Activated T-cell treated with anti-CD3 and anti-CD28 coated beads, Interleukin-2, amount 50 U/mL, for 72 hours (primary cell): ENCODE measurements around the gene TRIP11. TPM values are rescaled to one million over a fixed set of nuclear protein-coding genes. Genes with fewer than 3 reads are reported as not detected.
A peak's percentile ranks its signal among the peaks of the same experiment; 100 is the strongest.

Source experiments
- ATAC-seq, 2 donors: fragments of 150-1000 bp; cut with Tn5 transposase; replicated peaks in 1 of 2; 2 replicates each; pipeline ENCODE4 v1.10.0; 2021; ENCODE audit warnings: moderate library complexity in 2 of 2, mild to moderate bottlenecking in 1 of 2
- DNase-seq, 2 donors: peaks; one replicate each; pipeline ENCODE4 v3.0.0; 2021 to 2022; ENCODE audit warnings: mixed read lengths in 1 of 2
- H3K27ac Mint-ChIP-seq: one replicate; pipeline ENCODE4 v1.8.0; 2022; ENCODE audit warnings: mild to moderate bottlenecking, moderate library complexity, mixed read lengths
- H3K27me3 Mint-ChIP-seq: one replicate; pipeline ENCODE4 v1.8.0; 2022; ENCODE audit warnings: low read depth, mixed read lengths
- H3K36me3 Mint-ChIP-seq, 2 donors: one replicate each; pipeline ENCODE4 v1.8.0; 2022; ENCODE audit warnings: mixed read lengths in 2 of 2, mild to moderate bottlenecking in 1 of 2; ENCODE audit not compliant: insufficient read depth in 2 of 2
- H3K4me1 Mint-ChIP-seq: one replicate; pipeline ENCODE4 v1.8.0; 2022; ENCODE audit warnings: low read depth, mixed read lengths
- H3K4me3 Mint-ChIP-seq, 2 donors: one replicate each; pipeline ENCODE4 v1.8.0; 2022; ENCODE audit warnings: mild to moderate bottlenecking in 2 of 2, mixed read lengths in 2 of 2, moderate library complexity in 2 of 2
- H3K9me3 Mint-ChIP-seq, 2 donors: one replicate each; pipeline ENCODE4 v1.8.0; 2022; ENCODE audit warnings: mixed read lengths in 2 of 2
- total RNA-seq, 2 donors: library from RNA; stranded (reverse); gene quantifications; one replicate each; pipeline ENCODE4 v1.2.3, GENCODE V29; 2022

Gene TRIP11
- total RNA-seq, 2 donors from 2014 or later, result 39.0 to 47.2 TPM

DNA sequence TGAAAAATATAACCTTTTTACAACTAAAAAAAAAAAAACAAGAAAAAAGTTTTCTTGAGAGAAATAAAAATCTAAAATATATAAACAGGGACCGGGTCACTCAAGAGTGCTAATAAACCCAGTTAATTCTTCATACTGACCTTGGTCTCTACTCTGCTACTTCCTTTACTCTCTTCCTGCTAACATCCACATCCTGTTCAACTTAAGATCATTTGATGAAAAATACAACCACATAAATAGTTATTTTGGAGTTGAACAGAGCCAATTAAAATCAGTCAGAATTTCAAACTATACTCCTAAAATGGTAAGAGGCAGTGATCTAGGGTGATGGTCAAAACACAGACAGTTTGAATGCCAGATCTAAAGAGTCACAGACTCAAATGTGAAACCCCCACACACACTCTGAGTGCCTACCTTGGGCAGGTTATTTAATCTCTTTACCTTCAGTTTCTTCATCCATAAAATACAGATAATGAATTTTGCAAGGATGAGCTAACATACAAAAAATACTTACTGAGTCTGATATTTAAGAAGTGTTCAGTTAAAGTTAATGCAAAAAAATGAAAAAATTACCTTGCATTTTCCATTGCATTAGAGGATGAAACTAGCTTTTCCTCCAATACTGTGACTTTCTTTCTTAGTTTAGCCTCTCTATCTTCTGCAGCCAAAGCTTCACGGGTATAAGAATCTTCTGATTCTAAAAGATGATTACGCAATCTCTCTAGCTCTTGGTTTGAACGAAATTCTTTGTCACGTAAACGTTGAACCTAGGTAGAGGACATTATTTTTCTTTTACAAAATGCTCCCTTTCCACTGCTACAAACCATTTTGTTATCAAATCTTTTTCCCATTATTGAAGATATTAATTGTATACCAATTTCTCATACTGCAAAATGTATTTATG lies 40.9 kb downstream of the TRIP11 start:
- Mint-ChIP-seq H3K4me3 (peak overlapping the region in 1 of 2 donors; percentile 63), H3K27ac (peak overlapping the region; percentile 83), H3K4me1 (peaks cover 53% of the 10 kb centered on the region), H3K36me3 (peaks cover 2 to 4% of the 10 kb centered on the region in 2 donors), H3K9me3 (no peaks in the 10 kb centered on the region), H3K27me3 (no peaks in the 10 kb centered on the region)
- DNase-seq, result no peak
- ATAC-seq, result no peak

- H3K36me3 Mint-ChIP-seq, result peaks cover 0 to 8% of the 10 kb centered on the region in 2 donors
- ATAC-seq (no peak), DNase-seq (no peak)
- H3K4me1 Mint-ChIP-seq, result peaks cover 44% of the 10 kb centered on the region
- H3K27me3 Mint-ChIP-seq, result no peaks in the 10 kb centered on the region
- peak overlapping the region; percentile 78 for H3K27ac Mint-ChIP-seq
- H3K4me3 Mint-ChIP-seq, result peak overlapping the region in 1 of 2 donors; percentile 29
- no peaks in the 10 kb centered on the region for H3K9me3 Mint-ChIP-seq
Observed at GRCh38 chr14:91997492-91997891, 42.4 kb downstream of the TRIP11 start.

- DNase-seq, result no peak
- peak in 1 of 2 donors; percentile 35 for ATAC-seq
- Mint-ChIP-seq H3K9me3 (no peaks in the 10 kb centered on the region), H3K27ac (peak overlapping the region; percentile 78), H3K4me1 (peaks cover 48% of the 10 kb centered on the region), H3K27me3 (no peaks in the 10 kb centered on the region), H3K4me3 (no peak overlapping the region), H3K36me3 (peaks cover 3 to 10% of the 10 kb centered on the region in 2 donors)
Observed at GRCh38 chr14:91996948-91997371, 42.9 kb downstream of the TRIP11 start.

- H3K27ac Mint-ChIP-seq, result no peak overlapping the region
- peaks cover 10 to 44% of the 10 kb centered on the region in 2 donors for H3K36me3 Mint-ChIP-seq
- ATAC-seq (no peak), DNase-seq (no peak)
- H3K4me1 Mint-ChIP-seq, result peaks cover 15% of the 10 kb centered on the region
- H3K27me3 Mint-ChIP-seq, result no peaks in the 10 kb centered on the region
- H3K9me3 Mint-ChIP-seq, result no peaks in the 10 kb centered on the region
- no peak overlapping the region for H3K4me3 Mint-ChIP-seq
Observed at GRCh38 chr14:91987192-91987591, 52.7 kb downstream of the TRIP11 start.

- H3K9me3 Mint-ChIP-seq, result no peaks in the 10 kb centered on the region
- H3K27ac Mint-ChIP-seq, result no peak overlapping the region
- no peaks in the 10 kb centered on the region for H3K27me3 Mint-ChIP-seq
- peaks cover 8 to 44% of the 10 kb centered on the region in 2 donors for H3K36me3 Mint-ChIP-seq
- peaks cover 21% of the 10 kb centered on the region for H3K4me1 Mint-ChIP-seq
- ATAC-seq (no peak), DNase-seq (no peak)
- no peak overlapping the region for H3K4me3 Mint-ChIP-seq
Observed at GRCh38 chr14:91985521-91986255, 54.2 kb downstream of the TRIP11 start.

DNA sequence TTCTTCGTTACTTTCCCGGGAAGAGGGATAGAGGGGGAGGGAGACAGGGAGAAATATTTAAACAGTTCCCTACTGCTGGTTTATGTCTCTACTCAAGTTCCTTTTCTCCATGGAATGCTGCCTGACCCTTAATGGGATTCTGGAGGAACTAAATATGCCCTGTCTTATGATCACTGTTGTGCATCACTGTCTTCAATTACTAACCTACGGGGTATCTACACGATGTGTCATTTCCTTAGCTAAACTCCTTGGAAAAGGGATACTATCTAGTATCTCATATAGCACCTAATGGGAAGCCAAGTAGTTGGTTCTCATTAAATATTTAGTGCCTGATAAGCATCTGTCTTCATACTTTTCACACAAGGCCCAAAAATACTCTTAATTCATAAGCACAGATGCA lies 54.9 kb downstream of the TRIP11 start:
- no peaks in the 10 kb centered on the region for H3K9me3 Mint-ChIP-seq
- peaks cover 8 to 44% of the 10 kb centered on the region in 2 donors for H3K36me3 Mint-ChIP-seq
- H3K27me3 Mint-ChIP-seq, result no peaks in the 10 kb centered on the region
- ATAC-seq (no peak), DNase-seq (no peak)
- H3K27ac Mint-ChIP-seq, result no peak overlapping the region
- no peak overlapping the region for H3K4me3 Mint-ChIP-seq
- H3K4me1 Mint-ChIP-seq, result peaks cover 28% of the 10 kb centered on the region

DNA sequence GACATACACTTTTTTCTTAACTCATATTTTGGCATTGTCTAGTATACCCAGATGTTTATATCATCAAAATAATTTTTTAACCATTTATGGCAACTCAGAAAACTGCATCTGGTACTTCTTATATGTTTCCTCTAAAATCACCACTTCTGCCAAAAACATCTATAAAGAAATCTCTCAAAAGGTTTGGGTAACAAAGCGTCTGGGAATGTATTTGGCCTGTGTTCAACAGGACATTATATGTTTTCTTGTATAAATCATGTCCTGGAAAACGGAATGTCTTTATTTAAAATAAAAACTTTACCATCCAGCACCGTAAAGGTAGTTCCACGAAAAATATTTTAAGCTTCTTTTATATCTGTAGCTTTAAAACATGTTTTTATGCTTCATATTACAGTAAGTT lies 56.3 kb downstream of the TRIP11 start:
- ATAC-seq, result no peak

DNA sequence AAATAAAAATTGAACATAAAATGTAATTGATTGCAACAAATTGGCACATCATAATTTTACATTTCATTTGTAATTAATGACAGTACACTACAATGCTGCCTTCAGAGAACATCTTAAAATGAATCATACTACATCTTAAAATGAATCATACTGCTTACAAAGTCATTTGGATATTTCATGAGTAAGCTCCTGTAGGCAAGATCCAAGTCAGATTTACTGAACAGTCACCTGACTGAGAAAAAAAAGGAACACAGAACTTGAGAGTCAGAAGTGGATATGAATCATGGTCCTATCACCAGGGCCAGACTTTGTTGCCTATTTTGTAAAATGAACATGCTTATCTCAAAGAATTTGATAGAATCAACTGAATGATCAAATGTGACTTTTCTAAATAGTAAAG lies 59.7 kb downstream of the TRIP11 start:
- H3K27ac Mint-ChIP-seq, result peak overlapping the region; percentile 98
- no peaks in the 10 kb centered on the region for H3K9me3 Mint-ChIP-seq
- DNase-seq (peak; percentile 19 to 21), ATAC-seq (peak; percentile 97 to 98)
- no peaks in the 10 kb centered on the region for H3K27me3 Mint-ChIP-seq
- H3K4me1 Mint-ChIP-seq, result peaks cover 66% of the 10 kb centered on the region
- peak overlapping the region; percentile 54 to 80 for H3K4me3 Mint-ChIP-seq
- H3K36me3 Mint-ChIP-seq, result peaks cover 4 to 30% of the 10 kb centered on the region in 2 donors

More for the DNA sequence above, 56.3 kb downstream of the TRIP11 start:
- Mint-ChIP-seq H3K27me3 (no peaks in the 10 kb centered on the region), H3K4me1 (peaks cover 42% of the 10 kb centered on the region), H3K9me3 (no peaks in the 10 kb centered on the region), H3K27ac (no peak overlapping the region), H3K4me3 (no peak overlapping the region), H3K36me3 (peaks cover 8 to 45% of the 10 kb centered on the region in 2 donors)
- no peak for DNase-seq

- peaks cover 62% of the 10 kb centered on the region for H3K4me1 Mint-ChIP-seq
- H3K36me3 Mint-ChIP-seq, result peaks cover 3 to 25% of the 10 kb centered on the region in 2 donors
- no peaks in the 10 kb centered on the region for H3K27me3 Mint-ChIP-seq
- H3K27ac Mint-ChIP-seq, result no peak overlapping the region
- no peaks in the 10 kb centered on the region for H3K9me3 Mint-ChIP-seq
- DNase-seq (no peak), ATAC-seq (no peak)
- peak overlapping the region in 1 of 2 donors; percentile 78 for H3K4me3 Mint-ChIP-seq
Observed at GRCh38 chr14:91977884-91978283, 62.0 kb downstream of the TRIP11 start.

- DNase-seq (no peak), ATAC-seq (no peak)
- H3K9me3 Mint-ChIP-seq, result no peaks in the 10 kb centered on the region
- H3K36me3 Mint-ChIP-seq, result peaks cover 0 to 21% of the 10 kb centered on the region in 2 donors
- H3K4me1 Mint-ChIP-seq, result peaks cover 46% of the 10 kb centered on the region
- no peaks in the 10 kb centered on the region for H3K27me3 Mint-ChIP-seq
- H3K27ac Mint-ChIP-seq, result no peak overlapping the region
- no peak overlapping the region for H3K4me3 Mint-ChIP-seq
Observed at GRCh38 chr14:91975763-91976162, 64.1 kb downstream of the TRIP11 start.

DNA sequence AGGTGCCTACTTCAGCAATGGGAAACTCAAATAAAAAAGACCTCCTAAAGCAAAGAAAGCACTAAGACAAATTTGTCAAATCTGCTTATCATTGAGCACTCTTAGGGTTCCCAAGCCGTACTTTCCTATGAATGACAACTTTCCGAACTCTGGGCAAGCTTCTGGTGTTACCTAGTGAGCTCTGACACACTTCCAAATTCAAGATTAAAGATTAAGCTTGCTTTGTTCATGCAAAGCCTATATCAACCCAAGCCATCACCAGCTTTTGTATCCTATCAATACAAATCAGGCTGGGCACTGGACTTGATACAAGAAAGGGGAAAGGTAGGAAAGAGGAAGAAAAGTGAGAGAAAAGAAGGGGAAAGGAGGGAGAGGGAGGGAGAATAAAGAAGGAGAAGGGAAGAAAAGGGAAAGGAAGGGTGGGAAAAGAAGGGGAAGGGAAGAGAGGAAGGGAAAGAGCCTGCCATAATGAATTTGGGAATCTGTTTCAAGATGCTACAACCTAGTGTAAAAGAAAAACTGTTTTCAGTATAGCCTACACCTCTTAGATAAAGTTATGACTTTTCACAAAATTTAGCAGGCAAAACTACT lies 68.6 kb downstream of the TRIP11 start:
- peaks cover 0 to 15% of the 10 kb centered on the region in 2 donors for H3K36me3 Mint-ChIP-seq
- peaks cover 27% of the 10 kb centered on the region for H3K4me1 Mint-ChIP-seq
- H3K9me3 Mint-ChIP-seq, result no peaks in the 10 kb centered on the region
- ATAC-seq (no peak), DNase-seq (no peak)
- no peaks in the 10 kb centered on the region for H3K27me3 Mint-ChIP-seq
- no peak overlapping the region for H3K27ac Mint-ChIP-seq
- H3K4me3 Mint-ChIP-seq, result no peak overlapping the region

- peak overlapping the region; percentile 92 for H3K27ac Mint-ChIP-seq
- ATAC-seq, result peak; percentile 68 to 72
Observed at GRCh38 chr14:91968280-91968679, 71.6 kb downstream of the TRIP11 start.

DNA sequence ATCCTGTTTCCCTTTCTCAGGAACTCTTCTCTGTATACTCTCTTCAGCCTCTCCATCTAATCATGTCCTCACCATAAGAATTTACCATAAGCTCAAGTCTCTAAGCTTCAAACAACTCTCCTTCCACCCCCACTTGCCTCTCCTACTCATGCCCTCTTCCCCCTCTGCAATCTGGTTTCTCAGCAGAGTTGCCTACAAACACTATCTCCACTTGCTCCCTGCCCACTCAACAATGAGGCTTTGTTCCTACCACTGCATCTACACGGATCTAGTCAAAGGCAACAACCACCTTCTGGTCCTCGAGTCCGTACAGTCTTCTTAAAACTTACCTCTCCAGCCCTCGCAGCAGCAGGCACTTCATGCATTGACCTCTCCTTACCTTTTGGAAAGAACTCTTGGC lies 75.1 kb downstream of the TRIP11 start:
- Mint-ChIP-seq H3K4me1 (peaks cover 56% of the 10 kb centered on the region), H3K9me3 (no peaks in the 10 kb centered on the region), H3K36me3 (peaks cover 0 to 8% of the 10 kb centered on the region in 2 donors), H3K27ac (no peak overlapping the region), H3K27me3 (no peaks in the 10 kb centered on the region), H3K4me3 (no peak overlapping the region)
- no peak for DNase-seq
- ATAC-seq, result no peak

More at GRCh38 chr14:91968280-91968679, 71.6 kb downstream of the TRIP11 start:
- DNase-seq, result peak; percentile 31 to 50
- Mint-ChIP-seq H3K4me1 (peaks cover 38% of the 10 kb centered on the region), H3K27me3 (no peaks in the 10 kb centered on the region), H3K4me3 (peak overlapping the region; percentile 0 to 57), H3K9me3 (no peaks in the 10 kb centered on the region), H3K36me3 (peaks cover 0 to 11% of the 10 kb centered on the region in 2 donors)
